Upper lobe of left lung (tissue), 6 donors: ENCODE measurements around the gene PAK5. TPM values are rescaled to one million over a fixed set of nuclear protein-coding genes. Genes with fewer than 3 reads are reported as not detected.

Experiments
- ATAC-seq, 2 donors: fragments of 200-7000 bp; cut with Tn5 transposase; one replicate each; pipeline ENCODE4 v1.9.1; 2022; ENCODE audit warnings: mild to moderate bottlenecking in 2 of 2, moderate library complexity in 2 of 2; ENCODE audit not compliant: low FRiP score in 2 of 2
- DNase-seq, 2 donors: peaks; one replicate each; pipeline ENCODE4 v3.0.0-alpha.2; 2019 to 2020
- H3K27ac ChIP-seq, 4 donors: fragments of 200-600 bp; sonication (generic); one replicate each; pipeline ENCODE4 v1.5.1; 2016 to 2019
- H3K27me3 ChIP-seq, 4 donors: fragments of 200-600 bp; sonication (generic); one replicate each; pipeline ENCODE4 v1.5.1; 2017 to 2019
- H3K36me3 ChIP-seq, 4 donors: fragments of 200-600 bp; sonication (generic); one replicate each; pipeline ENCODE4 v1.5.1; 2016 to 2019
- H3K4me1 ChIP-seq, 4 donors: fragments of 200-600 bp; sonication (generic); one replicate each; pipeline ENCODE4 v1.5.1; 2018 to 2019
- H3K4me3 ChIP-seq, 4 donors: fragments of 200-600 bp; sonication (generic); one replicate each; pipeline ENCODE4 v1.5.1; 2017 to 2019; ENCODE audit warnings: mild to moderate bottlenecking in 2 of 4, moderate library complexity in 1 of 4
- H3K9me3 ChIP-seq, 4 donors: fragments of 200-600 bp; sonication (generic); one replicate each; pipeline ENCODE4 v1.5.1; 2018 to 2019
- CTCF ChIP-seq, 6 experiments: fragments of 450-650 bp in 4 of 6; fragments of 200-600 bp in 2 of 6; sonication (generic) in 2 of 6; IDR thresholded peaks; one replicate each; pipeline ENCODE4 v1.5.1; 2016 to 2019; ENCODE audit warnings: antibody characterized with exemption in 6 of 6
- EP300 ChIP-seq, 4 donors: sonication (generic); formaldehyde crosslinking; IDR thresholded peaks; one replicate each; pipeline ENCODE4 v1.5.1; 2017; ENCODE audit warnings: antibody characterized with exemption in 4 of 4, control low read depth in 2 of 4
- POLR2A ChIP-seq, 4 donors: fragments of 450-650 bp; IDR thresholded peaks; one replicate each; pipeline ENCODE4 v1.5.1; 2016 to 2017; ENCODE audit warnings: antibody characterized with exemption in 4 of 4, mild to moderate bottlenecking in 2 of 4
- POLR2AphosphoS5 ChIP-seq, 2 donors: sonication (generic); formaldehyde crosslinking; IDR thresholded peaks; one replicate each; pipeline ENCODE4 v1.5.1; 2017; ENCODE audit warnings: antibody characterized with exemption in 2 of 2
- WGBS, 2 donors: methylation state at CpG; one replicate each; pipeline ENCODE4 v1.1.5; 2017 to 2018; 5-methylcytosine and 5-hydroxymethylcytosine counted together
- total RNA-seq, 6 donors: library from RNA; depleted of rRNA in 4 of 6; stranded (reverse); fragments of >200 nt in 4 of 6; gene quantifications; one replicate each; pipeline versions ENCODE4 v1.1.0 to v1.2.1, GENCODE V29; 2016 to 2021
- donor health status: DM: no; HTN: no; CAD: no; lungs with moderate emphysema.
- donor health status: DM: no; HTN: yes; CAD: no; lungs with severe emphysema.

The PAK5 gene
- total RNA-seq, 6 donors from 2014 or later = 0.17 to 0.30 (median 0.23) TPM; not detected in 2

DNA sequence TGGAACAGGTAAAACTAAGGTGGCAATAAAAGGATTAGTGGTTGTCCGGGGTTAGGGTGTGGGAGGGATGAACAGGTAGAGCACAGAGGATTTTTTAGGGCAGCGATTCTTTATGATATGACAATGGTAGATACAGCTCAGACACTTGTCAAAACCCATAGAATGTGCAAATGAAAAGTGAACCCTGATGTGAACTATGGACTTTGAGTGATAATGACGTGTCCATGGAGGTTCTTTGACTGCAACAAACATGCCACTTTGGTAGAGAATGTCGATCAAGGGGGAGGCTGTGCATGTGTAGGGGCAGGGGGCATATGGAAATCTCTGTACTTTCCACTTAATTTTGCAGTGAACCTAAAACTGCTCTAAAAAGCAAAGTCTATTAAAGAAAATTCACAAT lies 223.8 kb downstream of the PAK5 start:
- no peaks in the 10 kb centered on the region for H3K27me3 ChIP-seq
- DNase-seq = no peak
- H3K36me3 ChIP-seq = no peaks in the 10 kb centered on the region
- H3K4me3 ChIP-seq = no peak overlapping the region
- H3K4me1 ChIP-seq = no peaks in the 10 kb centered on the region
- ATAC-seq = no peak
- H3K9me3 ChIP-seq = no peaks in the 10 kb centered on the region
- H3K27ac ChIP-seq = no peak overlapping the region
- 71 to 84% methylated on average over 4 of the region's 4 CpGs for WGBS, 2 donors
- TF ChIP-seq POLR2A (IDR thresholded peaks at IDR 0.05) (no peak), EP300 (IDR thresholded peaks at IDR 0.05) (no peak), POLR2AphosphoS5 (IDR thresholded peaks at IDR 0.05) (no peak), CTCF (IDR thresholded peaks at IDR 0.05) (no peak)

DNA sequence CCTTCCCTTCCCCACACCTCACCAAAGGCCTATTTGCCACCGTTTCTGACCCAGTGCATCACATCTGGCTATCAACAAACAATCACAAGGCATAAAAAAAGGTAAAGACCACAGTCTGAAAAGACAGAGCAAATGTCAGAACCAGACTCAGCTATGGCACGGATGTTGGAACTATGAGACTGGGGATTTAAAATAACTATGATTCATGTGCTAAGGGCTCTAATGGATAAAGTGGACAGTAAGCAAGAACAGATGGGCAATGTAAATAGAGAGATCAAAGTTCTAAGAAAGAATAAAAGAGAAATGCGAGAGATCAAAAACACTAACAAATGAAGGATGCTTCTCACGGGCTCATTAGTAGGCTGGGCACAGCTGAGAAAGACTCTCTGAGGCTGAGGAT lies 225.0 kb downstream of the PAK5 start:
- Histone ChIP-seq H3K36me3 (no peaks in the 10 kb centered on the region), H3K9me3 (no peaks in the 10 kb centered on the region), H3K4me1 (no peaks in the 10 kb centered on the region), H3K27me3 (no peaks in the 10 kb centered on the region), H3K27ac (no peak overlapping the region), H3K4me3 (no peak overlapping the region)
- no peak for TF ChIP-seq EP300 (IDR thresholded peaks at IDR 0.05)
- no peak for TF ChIP-seq CTCF (IDR thresholded peaks at IDR 0.05)
- TF ChIP-seq POLR2AphosphoS5 (IDR thresholded peaks at IDR 0.05) = no peak
- TF ChIP-seq POLR2A (IDR thresholded peaks at IDR 0.05) = no peak
- ATAC-seq (no peak), DNase-seq (no peak)
- 71 to 74% methylated on average over 4 of the region's 4 CpGs for WGBS, 2 donors

GRCh38 chr20:9611921-9612320 lies 227.0 kb downstream of the PAK5 start:
- no peak for TF ChIP-seq POLR2AphosphoS5 (IDR thresholded peaks at IDR 0.05)
- TF ChIP-seq EP300 (IDR thresholded peaks at IDR 0.05) = no peak
- TF ChIP-seq POLR2A (IDR thresholded peaks at IDR 0.05) = no peak
- no peak for TF ChIP-seq CTCF (IDR thresholded peaks at IDR 0.05)
- H3K9me3 ChIP-seq = no peaks in the 10 kb centered on the region
- no peaks in the 10 kb centered on the region for H3K27me3 ChIP-seq
- DNase-seq (no peak), ATAC-seq (no peak)
- no peak overlapping the region for H3K27ac ChIP-seq
- no peaks in the 10 kb centered on the region for H3K36me3 ChIP-seq
- H3K4me1 ChIP-seq = no peaks in the 10 kb centered on the region
- 88 to 93% methylated on average over 9 of the region's 9 CpGs for WGBS, 2 donors
- no peak overlapping the region for H3K4me3 ChIP-seq

GRCh38 chr20:9610665-9611064 lies 228.2 kb downstream of the PAK5 start:
- DNase-seq = no peak

More at GRCh38 chr20:9610665-9611064, 228.2 kb downstream of the PAK5 start:
- Histone ChIP-seq H3K27me3 (no peaks in the 10 kb centered on the region), H3K9me3 (no peaks in the 10 kb centered on the region), H3K4me3 (no peak overlapping the region), H3K4me1 (no peaks in the 10 kb centered on the region), H3K36me3 (no peaks in the 10 kb centered on the region), H3K27ac (no peak overlapping the region)
- ATAC-seq = no peak
- TF ChIP-seq EP300 (IDR thresholded peaks at IDR 0.05) = no peak
- no peak for TF ChIP-seq POLR2AphosphoS5 (IDR thresholded peaks at IDR 0.05)
- TF ChIP-seq POLR2A (IDR thresholded peaks at IDR 0.05) = no peak
- no peak for TF ChIP-seq CTCF (IDR thresholded peaks at IDR 0.05)
- 73 to 80% methylated on average over 7 of the region's 7 CpGs for WGBS, 2 donors
